Suprapubic skin (tissue), 4 donors: Measurements from ENCODE around the gene CAMK2A. TPM values are rescaled to one million over a fixed set of nuclear protein-coding genes. Genes with fewer than 3 reads are reported as not detected.

Experiments used
- DNase-seq, 2 donors: peaks; one replicate each; pipeline ENCODE4 v3.0.0-alpha.2; 2019; ENCODE audit warnings: low spot score in 2 of 2
- H3K27ac ChIP-seq: fragments of 200-600 bp; sonication (generic); one replicate; pipeline ENCODE4 v1.5.1; 2019
- H3K27me3 ChIP-seq: fragments of 200-600 bp; sonication (generic); one replicate; pipeline ENCODE4 v1.5.1; 2019
- H3K36me3 ChIP-seq: fragments of 200-600 bp; sonication (generic); one replicate; pipeline ENCODE4 v1.5.1; 2019
- H3K4me1 ChIP-seq: fragments of 200-600 bp; sonication (generic); one replicate; pipeline ENCODE4 v1.5.1; 2019
- H3K4me3 ChIP-seq: fragments of 200-600 bp; sonication (generic); one replicate; pipeline ENCODE4 v1.5.1; 2019; ENCODE audit warnings: mild to moderate bottlenecking
- H3K9me3 ChIP-seq: fragments of 200-600 bp; sonication (generic); one replicate; pipeline ENCODE4 v1.5.1; 2019
- CTCF ChIP-seq, 2 donors: fragments of 200-600 bp in 1 of 2; fragments of 450-650 bp in 1 of 2; sonication (generic) in 1 of 2; IDR thresholded peaks; one replicate each; pipeline ENCODE4 v1.5.1; 2016 to 2019; ENCODE audit warnings: antibody characterized with exemption in 2 of 2, mild to moderate bottlenecking in 1 of 2, moderate library complexity in 1 of 2
- EP300 ChIP-seq: sonication (generic); formaldehyde crosslinking; IDR thresholded peaks from one replicate; pipeline ENCODE4 v1.6.1; 2017; ENCODE audit warnings: antibody characterized with exemption
- POLR2A ChIP-seq, 2 donors: fragments of 450-650 bp; IDR thresholded peaks; one replicate each; pipeline ENCODE4 v1.6.1; 2017; ENCODE audit warnings: antibody characterized with exemption in 2 of 2, mild to moderate bottlenecking in 2 of 2, moderate library complexity in 2 of 2
- POLR2AphosphoS5 ChIP-seq, 3 donors: sonication (generic); formaldehyde crosslinking; IDR thresholded peaks; one replicate each; pipeline ENCODE4 v1.6.1; 2017; ENCODE audit warnings: antibody characterized with exemption in 3 of 3
- WGBS: methylation state at CpG from one replicate; pipeline ENCODE4 v1.1.5; 2018; 5-methylcytosine and 5-hydroxymethylcytosine counted together
- total RNA-seq, 4 donors: library from RNA; depleted of rRNA; stranded (reverse); fragments of >200 nt; gene quantifications; one replicate each; pipeline ENCODE4 v1.1.0, GENCODE V29; 2016

CAMK2A gene
- total RNA-seq, 4 donors from 2014 or later = 0.26 to 0.64 TPM; not detected in 2

- Histone ChIP-seq H3K9me3 (no peaks in the 10 kb centered on the region), H3K36me3 (no peaks in the 10 kb centered on the region), H3K4me1 (no peaks in the 10 kb centered on the region), H3K4me3 (no peak overlapping the region), H3K27ac (no peak overlapping the region), H3K27me3 (no peaks in the 10 kb centered on the region)
- 86% methylated on average over 5 of the region's 5 CpGs for WGBS
- no peak for DNase-seq
- TF ChIP-seq EP300 (no peak), POLR2A (IDR thresholded peaks at IDR 0.05) (no peak), CTCF (IDR thresholded peaks at IDR 0.05) (no peak), POLR2AphosphoS5 (IDR thresholded peaks at IDR 0.05) (no peak)
These were observed 20.7 kb upstream of the CAMK2A start for GRCh38 chr5:150310246-150310645.

- Histone ChIP-seq H3K4me1 (no peaks in the 10 kb centered on the region), H3K9me3 (no peaks in the 10 kb centered on the region), H3K36me3 (no peaks in the 10 kb centered on the region), H3K27ac (no peak overlapping the region), H3K27me3 (no peaks in the 10 kb centered on the region), H3K4me3 (no peak overlapping the region)
- DNase-seq = no peak
- 91% methylated on average over 1 of the region's 1 CpG for WGBS
- TF ChIP-seq POLR2A (IDR thresholded peaks at IDR 0.05) (no peak), EP300 (no peak), POLR2AphosphoS5 (IDR thresholded peaks at IDR 0.05) (no peak), CTCF (IDR thresholded peaks at IDR 0.05) (no peak)
These were observed 20.3 kb upstream of the CAMK2A start for GRCh38 chr5:150309886-150310239.

- H3K36me3 ChIP-seq = no peaks in the 10 kb centered on the region
- no peak for DNase-seq
- no peak overlapping the region for H3K4me3 ChIP-seq
- no peaks in the 10 kb centered on the region for H3K27me3 ChIP-seq
- no peaks in the 10 kb centered on the region for H3K9me3 ChIP-seq
- TF ChIP-seq CTCF (IDR thresholded peaks at IDR 0.05) (no peak), EP300 (no peak), POLR2A (IDR thresholded peaks at IDR 0.05) (no peak), POLR2AphosphoS5 (IDR thresholded peaks at IDR 0.05) (no peak)
- no peaks in the 10 kb centered on the region for H3K4me1 ChIP-seq
- H3K27ac ChIP-seq = no peak overlapping the region
- WGBS = 65% methylated on average over 7 of the region's 7 CpGs
These were observed 19.7 kb upstream of the CAMK2A start for GRCh38 chr5:150309101-150309885.

GRCh38 chr5:150307617-150308426, 18.2 kb upstream of the CAMK2A start:
- H3K27ac ChIP-seq = no peak overlapping the region
- no peaks in the 10 kb centered on the region for H3K36me3 ChIP-seq
- 67% methylated on average over 11 of the region's 11 CpGs for WGBS
- DNase-seq = no peak
- H3K4me1 ChIP-seq = peaks cover 6% of the 10 kb centered on the region
- H3K9me3 ChIP-seq = no peaks in the 10 kb centered on the region
- H3K4me3 ChIP-seq = no peak overlapping the region
- no peak for TF ChIP-seq POLR2AphosphoS5 (IDR thresholded peaks at IDR 0.05)
- TF ChIP-seq CTCF (IDR thresholded peaks at IDR 0.05) = no peak
- no peak for TF ChIP-seq EP300
- TF ChIP-seq POLR2A (IDR thresholded peaks at IDR 0.05) = no peak
- peaks cover 1% of the 10 kb centered on the region for H3K27me3 ChIP-seq

- WGBS = 91% methylated on average over 3 of the region's 4 CpGs
- Histone ChIP-seq H3K36me3 (no peaks in the 10 kb centered on the region), H3K27ac (no peak overlapping the region), H3K4me3 (no peak overlapping the region), H3K4me1 (peaks cover 16% of the 10 kb centered on the region), H3K27me3 (peaks cover 12% of the 10 kb centered on the region), H3K9me3 (no peaks in the 10 kb centered on the region)
- no peak for TF ChIP-seq EP300
- TF ChIP-seq POLR2AphosphoS5 (IDR thresholded peaks at IDR 0.05) = no peak
- TF ChIP-seq POLR2A (IDR thresholded peaks at IDR 0.05) = no peak
- TF ChIP-seq CTCF (IDR thresholded peaks at IDR 0.05) = no peak
- no peak for DNase-seq
These were observed 17.2 kb upstream of the CAMK2A start for GRCh38 chr5:150306775-150307174.
